Skin of body (tissue), 2 donors: ENCODE results near the gene TNS3. TPM values are rescaled to one million over a fixed set of nuclear protein-coding genes. Genes with fewer than 3 reads are reported as not detected.
"Not testable (repeated sequence)": the region's sequence is repeated elsewhere in the genome, so short reads cannot be mapped to it uniquely, and the experiment has no call there.

Experiments used
- DNase-seq: peaks from one replicate; lab custom pipeline; 2025; lab: John Stamatoyannopoulos, UW
- total RNA-seq: library from RNA; depleted of rRNA; stranded (reverse); fragments of >200 nt; gene quantifications from one replicate; pipeline ENCODE4 v1.2.3, GENCODE V29; 2014

TNS3 gene
- total RNA-seq, 1 donor from 2014 or later = 44.7 TPM

DNA sequence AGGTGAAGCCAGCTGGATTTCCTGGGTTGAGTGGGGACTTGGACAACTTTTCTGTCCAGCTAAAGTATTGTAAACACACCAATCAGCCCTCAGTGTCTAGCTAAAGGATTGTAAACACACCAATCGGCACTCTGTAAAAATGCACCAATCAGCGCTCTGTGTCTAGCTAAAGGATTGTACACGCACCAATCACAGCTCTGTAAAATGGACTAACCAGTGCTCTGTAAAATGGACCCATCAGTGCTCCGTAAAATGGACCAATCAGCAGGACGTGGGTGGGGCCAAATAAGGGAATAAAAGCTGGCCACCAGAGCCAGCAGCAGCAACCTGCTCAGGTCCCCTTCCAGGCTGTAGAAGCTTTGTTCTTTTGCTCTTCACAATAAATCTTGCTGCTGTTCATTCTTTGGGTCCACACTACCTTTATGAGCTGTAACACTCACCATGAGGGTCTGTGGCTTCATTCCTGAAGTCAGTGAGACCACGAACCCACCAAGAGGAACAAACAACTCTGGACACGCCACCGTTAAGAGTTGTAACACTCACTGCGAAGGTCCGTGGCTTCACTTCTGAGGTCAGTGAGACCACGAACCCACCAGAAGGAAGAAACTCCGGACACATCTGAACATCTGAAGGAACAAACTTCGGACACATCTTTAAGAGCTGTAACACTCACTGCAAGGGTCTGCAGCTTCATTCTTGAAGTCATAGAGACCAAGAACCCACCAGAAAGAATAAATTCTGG lies 21.8 kb upstream of the TNS3 start:
- not testable (repeated sequence) for DNase-seq

DNA sequence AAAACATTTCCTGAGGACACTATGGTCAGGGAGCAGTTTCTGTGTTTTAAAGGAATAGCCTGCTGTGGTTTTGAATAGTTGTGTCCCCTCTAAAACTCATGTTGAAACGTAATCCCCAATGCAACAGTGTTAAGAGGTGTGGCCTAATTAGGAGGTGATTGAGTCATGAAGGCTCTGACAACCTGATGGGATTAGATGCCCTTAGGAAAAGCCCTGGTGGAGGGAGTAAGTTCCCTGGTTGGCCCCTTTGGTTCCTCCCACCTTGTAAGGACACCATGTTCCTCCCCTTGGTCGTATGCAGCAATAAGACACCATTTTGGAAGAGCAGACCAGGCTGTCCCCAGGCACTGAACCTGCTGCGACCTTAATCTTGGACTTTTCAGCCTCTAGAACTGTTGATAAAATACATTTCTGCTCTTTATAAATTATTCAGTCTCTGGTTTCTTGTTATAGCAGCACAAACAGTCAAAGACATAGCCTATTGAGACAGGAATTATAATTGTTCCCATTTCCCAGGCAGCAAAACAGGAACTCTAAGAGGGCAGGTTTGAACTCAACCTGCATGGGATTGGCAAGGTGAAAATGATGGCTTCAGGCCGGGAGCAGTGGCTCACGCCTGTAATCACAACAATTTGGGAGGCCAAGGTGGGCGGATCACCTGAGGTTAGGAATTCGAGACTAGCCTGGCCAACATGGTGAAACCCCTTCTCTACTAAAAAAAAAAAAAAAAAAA lies 20.5 kb upstream of the TNS3 start:
- no peak for DNase-seq

DNA sequence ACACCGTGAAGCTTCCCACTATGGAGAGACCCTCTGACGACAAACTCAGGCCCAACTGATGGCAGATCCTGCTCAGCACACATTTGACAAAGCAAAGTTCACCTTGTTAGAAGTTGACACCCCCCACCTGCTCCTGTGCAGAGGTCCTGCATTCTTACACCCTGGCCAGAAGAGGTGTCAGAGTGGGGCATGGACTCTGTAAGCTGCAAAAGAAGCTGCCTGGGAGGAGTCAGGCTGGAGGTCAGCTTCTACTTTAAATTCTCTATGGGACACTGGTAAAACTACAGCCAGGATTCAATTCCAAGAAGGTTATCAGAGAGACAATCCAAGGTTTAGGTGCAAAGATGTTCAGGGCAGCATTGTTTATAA lies 20.0 kb upstream of the TNS3 start:
- DNase-seq = no peak

DNA sequence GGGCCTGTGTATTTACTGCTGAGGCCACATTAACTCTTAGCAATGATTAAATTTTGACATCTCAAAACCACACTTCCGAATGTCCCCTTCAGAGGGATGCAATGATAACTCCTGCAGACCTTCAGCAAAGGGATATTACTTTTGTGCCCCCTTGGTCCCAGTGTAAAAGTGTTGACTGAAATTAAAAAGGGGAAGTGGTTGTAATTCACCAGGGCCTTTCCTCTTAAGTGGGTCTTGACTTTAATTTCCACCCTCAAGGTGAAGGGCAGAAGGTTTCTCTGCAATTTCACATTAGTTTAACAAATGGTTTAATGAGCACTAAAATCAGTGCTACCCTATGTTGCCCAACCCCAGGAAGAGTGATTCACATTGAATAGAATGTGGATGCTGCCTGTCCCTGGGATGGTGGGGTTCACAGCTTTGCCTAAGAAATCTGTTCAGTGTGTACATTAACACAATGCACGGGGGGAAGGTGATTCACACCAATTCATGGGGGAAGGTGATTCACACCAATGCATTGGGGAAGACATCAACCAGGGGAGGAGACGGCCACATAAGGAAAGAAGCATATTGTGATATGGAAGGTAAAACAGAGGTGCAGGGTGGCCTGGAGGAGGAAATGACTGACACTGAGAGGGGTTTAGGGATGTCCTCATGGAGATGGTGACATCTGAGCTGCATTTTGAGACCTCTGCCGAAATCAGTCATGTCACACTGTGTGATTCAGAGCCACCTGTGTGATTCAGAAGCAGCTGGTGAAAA lies 19.4 kb upstream of the TNS3 start:
- DNase-seq = no peak

DNA sequence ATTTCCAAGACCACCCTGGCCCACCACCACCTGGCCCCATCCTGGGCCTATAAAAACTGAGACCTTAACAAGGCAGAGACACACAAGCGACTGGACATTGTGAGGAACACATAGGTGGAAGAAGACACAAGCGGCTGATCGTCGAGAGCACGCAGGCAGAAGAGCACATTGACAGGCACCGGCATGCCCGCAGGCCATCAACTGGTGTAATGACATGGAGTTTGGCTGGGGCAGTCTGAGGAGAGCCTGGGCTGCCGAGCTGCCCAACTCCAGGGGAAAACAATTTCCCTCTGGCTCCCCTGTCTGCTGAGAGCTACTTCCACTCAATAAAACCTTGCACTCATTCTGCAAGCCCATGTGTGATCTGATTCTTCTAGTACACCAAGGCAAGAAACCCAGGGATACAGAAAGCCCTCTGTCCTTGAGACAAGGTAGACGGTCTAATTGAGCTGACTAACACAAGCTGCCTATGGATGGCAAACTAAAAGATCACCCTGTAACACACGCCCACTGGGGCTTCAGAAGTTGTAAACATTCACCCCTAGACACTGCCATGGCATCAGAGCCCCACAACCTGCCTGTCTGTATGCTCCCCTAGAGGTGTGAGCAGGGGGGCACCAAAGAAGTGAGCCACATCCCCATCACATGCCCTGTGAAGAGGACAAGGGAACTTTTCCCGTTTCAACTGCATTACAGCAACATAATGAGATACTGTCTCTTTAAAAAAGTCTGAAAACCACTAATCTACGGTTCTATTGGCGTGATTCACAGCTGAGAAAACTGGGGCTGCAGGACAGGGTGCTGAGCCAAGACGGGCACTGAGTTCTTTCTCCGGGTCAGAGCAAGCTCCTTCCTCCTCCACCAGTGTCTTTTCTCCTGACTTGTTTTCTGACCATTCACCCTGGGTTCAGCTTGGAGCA lies 18.5 kb upstream of the TNS3 start:
- DNase-seq = no peak

DNA sequence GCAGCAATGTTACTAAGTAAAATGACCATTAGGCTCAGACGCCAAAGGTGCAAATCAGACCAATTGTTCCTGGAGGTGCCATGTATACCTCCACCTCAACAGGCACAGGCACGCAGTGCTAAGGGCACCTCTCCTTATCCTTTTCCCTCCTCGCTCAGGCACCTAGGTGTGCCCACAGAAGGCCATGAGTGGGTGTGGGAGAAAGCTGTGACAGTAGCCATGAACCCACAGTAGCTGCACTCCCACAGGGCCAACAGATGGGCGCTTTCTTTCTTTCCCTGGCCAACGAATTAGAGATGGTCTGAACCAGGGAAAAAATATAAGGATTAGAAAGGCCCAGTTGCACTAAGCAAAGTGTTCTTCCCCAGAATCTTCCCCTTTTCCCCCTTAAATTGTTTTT lies 15.5 kb upstream of the TNS3 start:
- DNase-seq = no peak

DNA sequence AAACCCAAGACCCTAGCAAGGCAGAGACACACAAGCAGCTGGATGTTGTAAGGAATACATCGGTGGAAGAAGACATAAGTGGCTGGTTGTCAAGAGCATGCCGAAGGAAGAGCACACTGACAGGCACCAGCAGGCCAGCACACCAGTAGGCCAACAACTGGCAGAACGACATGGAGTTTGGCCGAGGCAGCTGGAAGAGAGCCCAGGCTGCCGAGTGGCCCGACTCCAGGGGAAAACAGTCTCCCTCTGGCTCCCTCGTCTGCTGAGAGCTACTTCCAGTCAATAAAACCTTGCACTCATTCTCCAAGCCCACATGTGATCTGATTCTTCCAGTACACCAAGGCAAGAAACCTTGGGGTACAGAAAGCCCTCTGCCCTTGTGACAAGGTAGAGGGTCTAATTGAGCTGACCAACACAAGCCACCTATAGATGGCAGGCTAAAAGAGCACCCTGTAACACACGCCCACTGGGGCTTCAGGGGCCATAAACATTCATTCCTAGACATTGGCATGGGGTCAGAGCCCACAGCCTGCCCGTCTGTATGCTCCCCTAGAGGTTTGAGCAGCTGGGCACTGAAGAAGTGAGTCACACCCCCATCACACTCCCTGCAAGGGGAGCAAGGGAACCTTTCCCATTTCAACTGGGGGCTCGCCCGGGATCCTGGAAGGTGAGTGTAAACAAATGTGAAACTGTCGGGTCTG lies 14.7 kb upstream of the TNS3 start:
- no peak for DNase-seq

DNA sequence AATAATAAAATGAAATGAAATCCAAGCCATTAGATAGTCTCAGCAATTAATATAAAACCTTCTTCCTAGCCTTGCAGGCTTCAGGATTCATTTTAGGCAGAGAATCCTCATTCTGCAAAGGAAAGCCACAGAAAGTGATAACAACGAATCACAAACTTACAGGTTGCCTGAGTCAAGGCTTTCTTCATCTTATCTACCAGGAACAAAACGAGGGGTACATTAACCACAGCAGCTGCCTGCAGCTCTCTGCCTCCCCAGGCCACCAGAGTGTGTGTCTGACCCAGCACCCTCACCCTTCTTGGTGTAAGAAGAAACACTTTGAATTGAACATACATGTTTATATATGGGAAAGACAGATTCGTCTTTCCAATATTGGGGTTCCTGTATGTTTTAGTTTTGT lies 12.5 kb upstream of the TNS3 start:
- DNase-seq = no peak

DNA sequence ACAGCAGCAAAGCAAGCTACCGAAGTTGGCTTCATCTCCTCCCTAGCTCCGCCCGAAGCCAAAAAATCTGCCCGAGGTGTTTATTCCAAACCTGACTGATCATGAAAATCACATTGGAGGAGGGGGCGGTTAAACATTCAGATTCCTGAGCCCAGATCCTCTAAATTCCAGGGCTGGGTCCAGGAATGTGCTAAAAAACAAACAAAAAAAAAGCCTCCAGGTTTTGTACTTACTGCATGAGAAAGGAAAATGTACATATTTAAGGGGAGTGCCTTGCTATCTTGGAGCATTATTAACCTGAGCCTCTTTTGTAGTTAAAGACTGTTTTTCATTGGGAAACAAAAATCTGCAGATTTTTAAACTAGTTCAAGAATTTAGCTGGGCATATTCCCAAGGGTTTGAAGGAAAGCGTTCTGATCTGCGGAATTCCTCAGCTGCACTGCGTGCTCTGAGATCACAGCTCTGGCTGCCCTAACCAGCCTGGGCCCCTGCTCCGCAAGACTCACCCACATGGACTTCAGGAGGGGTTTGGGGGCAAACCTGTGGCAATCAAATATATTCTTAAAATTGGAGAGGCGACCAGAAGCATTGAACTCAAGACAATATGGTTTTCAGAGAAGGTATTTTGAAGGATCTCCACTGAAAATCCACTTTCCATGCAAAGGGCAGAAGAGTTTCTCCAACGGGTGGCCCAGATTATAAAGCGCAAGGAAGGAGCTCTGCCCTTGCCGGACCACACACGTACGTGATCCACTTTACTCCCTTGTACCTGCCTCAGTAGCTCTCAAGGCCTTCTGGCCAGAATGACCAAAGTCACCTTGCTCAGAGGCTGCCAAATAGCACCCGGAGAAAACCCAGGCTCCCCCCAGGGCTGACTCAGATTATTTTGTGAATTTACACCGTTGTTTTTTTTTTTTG lies 10.0 kb upstream of the TNS3 start:
- no peak for DNase-seq

DNA sequence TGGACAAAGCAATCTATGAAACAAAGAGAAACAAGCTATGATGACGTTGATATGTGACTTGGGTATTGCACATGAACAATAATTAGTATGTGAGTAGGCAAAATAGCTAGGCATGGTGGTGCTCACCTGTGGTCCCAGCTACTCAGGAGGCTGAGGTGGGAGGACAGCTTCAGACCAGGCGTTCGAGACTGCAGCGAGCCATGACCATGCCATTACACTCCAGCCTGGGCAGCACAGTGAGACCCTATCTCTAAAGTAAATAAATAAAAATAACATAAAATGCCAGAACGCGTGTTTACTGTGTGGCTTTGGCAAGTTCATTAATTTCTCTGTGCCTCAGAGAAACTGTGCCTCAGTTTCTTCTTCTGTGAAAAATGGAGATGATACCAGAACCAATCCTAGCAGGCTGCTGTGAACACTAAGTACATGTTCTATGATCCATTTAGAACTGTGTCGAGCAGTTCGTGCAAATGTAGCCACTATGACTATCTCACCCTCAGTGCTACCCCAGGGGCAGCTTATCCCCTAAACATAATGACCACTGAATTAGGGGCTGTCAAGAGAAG lies 9.3 kb upstream of the TNS3 start:
- DNase-seq = no peak

DNA sequence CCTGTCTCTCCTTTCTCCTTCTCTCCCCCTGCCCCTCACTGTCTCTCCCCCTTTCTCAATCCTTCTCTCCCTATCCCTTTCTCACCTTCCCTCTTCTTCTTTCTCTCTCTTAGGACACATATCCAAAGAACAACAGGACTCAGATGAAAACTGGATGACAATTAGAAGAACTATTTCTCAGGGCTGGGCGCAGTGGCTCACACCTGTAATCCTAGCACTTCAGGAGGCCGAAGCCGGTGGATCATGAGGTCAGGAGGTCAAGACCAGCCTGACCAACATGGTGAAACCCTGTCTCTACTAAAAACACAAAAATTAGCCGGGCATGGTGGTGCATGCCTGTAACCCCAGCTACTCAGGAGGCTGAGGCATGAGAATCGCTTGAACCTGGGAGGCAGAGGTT lies 8.3 kb upstream of the TNS3 start:
- DNase-seq = not testable (repeated sequence)

DNA sequence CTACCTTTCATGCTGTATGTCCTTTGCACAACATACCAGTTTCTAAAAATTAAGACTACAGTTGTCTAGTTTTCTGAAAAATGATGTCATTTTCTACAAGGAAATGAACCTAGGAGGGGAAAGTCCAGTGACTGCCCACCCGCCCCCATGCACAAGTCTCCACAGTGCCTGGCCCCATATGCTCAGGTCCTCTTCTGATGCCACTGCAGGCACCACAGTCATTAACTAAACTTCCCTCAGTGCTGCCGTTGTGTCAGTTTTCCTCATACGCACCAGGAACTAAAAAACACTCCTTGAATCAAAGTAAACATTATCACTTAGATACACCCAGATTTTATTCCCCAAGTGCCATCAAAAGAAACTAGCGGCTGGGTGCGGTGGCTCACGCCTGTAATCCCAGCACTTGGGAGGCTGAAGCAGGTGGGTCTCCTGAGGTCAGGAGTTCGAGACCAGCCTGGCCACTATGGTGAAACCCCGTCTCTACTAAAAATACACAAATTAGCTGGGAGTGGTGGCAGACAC lies 6.9 kb upstream of the TNS3 start:
- DNase-seq = no peak

DNA sequence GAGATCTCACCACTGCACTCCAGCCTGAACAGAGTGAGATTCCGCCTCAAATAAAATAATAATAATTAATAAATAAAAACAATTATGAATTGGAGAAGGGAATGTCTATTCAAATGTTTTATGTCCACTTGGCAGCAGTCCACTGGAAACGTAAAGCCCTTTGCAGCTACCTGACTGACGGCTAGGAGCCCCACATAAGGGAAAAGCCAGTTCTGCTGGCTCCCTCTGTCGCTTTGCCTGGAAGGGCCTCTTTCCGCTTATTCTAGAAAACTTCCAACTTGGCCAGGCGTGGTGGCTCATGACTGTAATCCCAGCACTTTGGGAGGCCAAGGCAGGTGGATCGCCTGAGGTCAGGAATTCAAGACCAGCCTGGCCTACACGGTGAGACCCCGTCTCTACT lies 6.1 kb upstream of the TNS3 start:
- DNase-seq = no peak

DNA sequence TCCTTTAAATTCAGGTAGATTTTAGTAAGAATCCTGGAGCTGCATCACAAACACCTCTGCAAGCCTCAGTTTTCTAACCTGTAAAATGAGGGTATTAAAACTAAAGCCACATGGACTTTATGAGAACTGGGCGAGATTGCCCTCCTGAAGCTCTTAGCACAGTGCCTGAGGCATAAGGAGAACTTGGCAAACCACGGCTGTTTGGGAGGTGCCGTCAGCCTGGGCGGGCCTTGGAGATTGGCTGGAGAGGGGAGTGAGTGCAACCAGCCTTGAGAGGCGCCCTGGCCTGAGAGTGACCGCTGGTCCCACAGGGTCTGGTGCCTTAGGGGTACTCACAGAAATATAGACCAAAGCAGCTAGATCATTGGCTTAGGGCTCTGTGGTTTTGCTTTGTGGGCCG lies 5.4 kb upstream of the TNS3 start:
- DNase-seq = no peak

DNA sequence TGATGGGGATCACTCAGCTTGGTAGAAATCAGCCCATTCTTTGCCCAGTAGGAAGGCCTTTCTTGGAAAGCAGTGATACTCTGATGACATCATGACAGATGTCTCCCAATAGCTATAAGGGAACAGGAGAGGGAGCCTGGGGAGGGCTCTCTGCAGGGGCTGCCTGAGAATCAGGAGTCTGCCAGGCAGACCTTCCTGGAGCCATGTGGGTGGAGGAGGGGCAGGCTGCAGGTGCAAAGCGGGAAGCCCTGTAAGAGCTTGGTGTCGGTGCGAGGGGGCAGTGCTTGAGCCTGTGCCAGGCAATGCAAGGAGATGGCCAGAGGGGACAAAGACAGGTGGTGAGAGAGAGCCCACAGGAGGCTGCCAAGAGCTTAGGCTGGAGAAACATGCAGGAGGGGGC lies 5.0 kb upstream of the TNS3 start:
- DNase-seq = no peak

DNA sequence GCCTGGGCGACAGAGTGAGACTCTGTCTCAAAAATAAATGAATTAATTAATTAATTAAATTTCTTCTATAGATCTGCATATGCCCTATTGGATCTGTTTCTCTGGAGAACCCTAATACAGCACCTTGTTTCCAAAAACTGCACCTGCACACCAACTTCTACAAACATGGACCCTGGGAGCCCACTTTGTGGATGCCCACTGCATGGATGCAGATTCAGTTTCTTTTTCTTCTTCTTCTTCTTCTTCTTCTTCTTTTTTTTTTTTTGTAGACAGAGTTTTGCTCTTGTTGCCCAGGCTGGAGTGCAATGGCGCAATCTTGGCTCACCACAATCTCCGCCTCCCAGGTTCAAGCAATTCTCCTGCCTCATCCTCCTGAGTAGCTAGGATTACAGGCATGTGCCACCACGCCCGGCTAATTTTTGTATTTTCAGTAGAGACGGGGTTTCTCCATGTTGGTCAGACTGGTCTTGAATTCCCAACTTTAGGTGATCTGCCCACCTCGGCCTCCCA lies 4.3 kb upstream of the TNS3 start:
- not testable (repeated sequence) for DNase-seq

DNA sequence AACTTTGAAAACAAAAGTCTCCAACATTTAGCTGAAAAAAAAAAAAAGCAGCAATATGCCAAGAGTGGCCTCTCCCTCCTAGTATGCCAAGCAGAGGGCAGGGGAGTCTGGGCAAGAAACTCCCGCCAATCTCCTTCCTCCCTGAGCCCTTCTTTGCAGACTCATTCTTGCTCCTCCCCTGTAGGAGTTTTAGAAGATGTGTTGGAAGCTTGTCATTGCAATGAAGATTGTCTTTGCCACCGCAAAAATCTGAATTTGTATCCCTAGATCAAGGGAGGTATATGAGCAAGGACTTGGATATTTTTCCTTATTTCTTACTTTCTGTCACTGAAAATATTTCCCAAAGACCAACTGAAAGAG lies 2.6 kb upstream of the TNS3 start:
- DNase-seq = peak; percentile 20

DNA sequence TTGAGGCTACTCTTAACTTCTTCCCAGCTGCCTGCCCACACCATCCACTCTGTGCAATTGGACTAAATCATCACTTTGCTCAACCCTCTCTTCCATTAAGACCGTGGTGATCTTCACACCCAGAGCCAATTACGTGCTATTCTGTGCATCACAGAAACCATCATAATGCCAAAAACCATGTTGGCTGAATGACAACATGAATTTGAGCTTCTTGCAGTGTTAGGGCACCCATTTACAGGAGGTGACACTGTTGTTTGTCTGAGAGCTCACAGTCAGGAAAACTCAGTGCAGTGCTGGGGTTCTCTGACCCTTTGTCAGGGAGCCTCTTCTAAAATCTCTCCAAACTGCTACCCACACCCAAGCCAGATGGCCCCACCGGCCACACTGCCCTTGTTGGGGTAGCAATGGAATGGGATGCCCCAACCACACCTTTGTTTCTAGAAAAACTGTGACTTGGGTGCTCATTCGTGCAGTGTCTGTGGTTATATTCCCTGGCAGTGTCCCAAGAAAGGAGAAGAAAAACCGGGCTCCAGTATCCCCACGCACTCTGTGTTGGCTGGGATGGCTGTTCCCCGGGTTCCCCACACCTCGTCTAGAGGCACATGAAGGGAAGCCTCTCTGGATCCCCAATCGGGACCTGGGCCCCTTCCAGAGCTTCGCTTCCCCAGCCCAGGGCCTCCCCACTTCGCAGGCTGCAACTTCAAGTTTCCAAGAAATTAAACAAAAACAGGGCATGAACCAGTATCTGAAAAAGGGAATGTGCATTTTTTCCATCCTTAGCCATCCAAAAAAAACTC lies 2.0 kb upstream of the TNS3 start:
- DNase-seq = peak; percentile 39
